Measurements from ENCODE around the gene FBXL13. TPM values are rescaled to one million over a fixed set of nuclear protein-coding genes. Genes with fewer than 3 reads are reported as not detected.

Gene FBXL13
- polyA plus RNA-seq, 1 experiment, result 0.95 TPM

GRCh38 chr7:103119791-103120291 lies 45.2 kb upstream of the FBXL13 start:
- Histone ChIP-seq H3K27me3 (ENCODE audit: control insufficient read depth, insufficient read depth, low read length) (no peaks in the 10 kb centered on the region), H3K4me3 (ENCODE audit: low read depth, low read length) (no peak overlapping the region), H3K9me3 (ENCODE audit: control insufficient read depth, insufficient read depth, low read length) (no peaks in the 10 kb centered on the region), H3K27ac (ENCODE audit: low read depth, low read length) (no peak overlapping the region)
- ChIA-PET POLR2A (no interaction called here), CTCF (interaction anchor here (0.9 to 1.0 kb wide), 2 partner anchors 10 to 58 kb away, joined by 3 to 5 read pairs; no protein-coding TSS in a partner anchor)
- no peak for TF ChIP-seq CTCF (IDR thresholded peaks at IDR 0.05; ENCODE audit: low read depth, low read length)
- no peak for DNase-seq (ENCODE audit: low read depth, low spot score)

GRCh38 chr7:103117465-103117864 lies 42.9 kb upstream of the FBXL13 start:
- TF ChIP-seq CTCF (IDR thresholded peaks at IDR 0.05; ENCODE audit: low read depth, low read length), result no peak
- DNase-seq (ENCODE audit: low read depth, low spot score), result no peak
- ChIA-PET POLR2A (no interaction called here), CTCF (no interaction called here)
- Histone ChIP-seq H3K27ac (ENCODE audit: low read depth, low read length) (no peak overlapping the region), H3K4me3 (ENCODE audit: low read depth, low read length) (no peak overlapping the region), H3K9me3 (ENCODE audit: control insufficient read depth, insufficient read depth, low read length) (no peaks in the 10 kb centered on the region), H3K27me3 (ENCODE audit: control insufficient read depth, insufficient read depth, low read length) (no peaks in the 10 kb centered on the region)

GRCh38 chr7:103116991-103117390 lies 42.4 kb upstream of the FBXL13 start:
- DNase-seq (ENCODE audit: low read depth, low spot score), result no peak
- no peak for TF ChIP-seq CTCF (IDR thresholded peaks at IDR 0.05; ENCODE audit: low read depth, low read length)
- CTCF ChIA-PET, result no interaction called here
- Histone ChIP-seq H3K4me3 (ENCODE audit: low read depth, low read length) (no peak overlapping the region), H3K27me3 (ENCODE audit: control insufficient read depth, insufficient read depth, low read length) (no peaks in the 10 kb centered on the region), H3K27ac (ENCODE audit: low read depth, low read length) (no peak overlapping the region), H3K9me3 (ENCODE audit: control insufficient read depth, insufficient read depth, low read length) (no peaks in the 10 kb centered on the region)
- POLR2A ChIA-PET, result no interaction called here

GRCh38 chr7:103116511-103116910 lies 41.9 kb upstream of the FBXL13 start:
- no peaks in the 10 kb centered on the region for H3K9me3 ChIP-seq (ENCODE audit: control insufficient read depth, insufficient read depth, low read length)
- ChIA-PET CTCF (no interaction called here), POLR2A (no interaction called here)
- no peak overlapping the region for H3K27ac ChIP-seq (ENCODE audit: low read depth, low read length)
- no peak overlapping the region for H3K4me3 ChIP-seq (ENCODE audit: low read depth, low read length)
- TF ChIP-seq CTCF (IDR thresholded peaks at IDR 0.05; ENCODE audit: low read depth, low read length), result no peak
- DNase-seq (ENCODE audit: low read depth, low spot score), result no peak
- no peaks in the 10 kb centered on the region for H3K27me3 ChIP-seq (ENCODE audit: control insufficient read depth, insufficient read depth, low read length)

GRCh38 chr7:103115771-103116170 lies 41.2 kb upstream of the FBXL13 start:
- no peak for DNase-seq (ENCODE audit: low read depth, low spot score)
- Histone ChIP-seq H3K4me3 (ENCODE audit: low read depth, low read length) (no peak overlapping the region), H3K9me3 (ENCODE audit: control insufficient read depth, insufficient read depth, low read length) (no peaks in the 10 kb centered on the region), H3K27ac (ENCODE audit: low read depth, low read length) (no peak overlapping the region), H3K27me3 (ENCODE audit: control insufficient read depth, insufficient read depth, low read length) (no peaks in the 10 kb centered on the region)
- ChIA-PET POLR2A (no interaction called here), CTCF (no interaction called here)
- no peak for TF ChIP-seq CTCF (IDR thresholded peaks at IDR 0.05; ENCODE audit: low read depth, low read length)

Measured in AG04450 (cell line).